ENCODE results near the gene ATG13.

DNA sequence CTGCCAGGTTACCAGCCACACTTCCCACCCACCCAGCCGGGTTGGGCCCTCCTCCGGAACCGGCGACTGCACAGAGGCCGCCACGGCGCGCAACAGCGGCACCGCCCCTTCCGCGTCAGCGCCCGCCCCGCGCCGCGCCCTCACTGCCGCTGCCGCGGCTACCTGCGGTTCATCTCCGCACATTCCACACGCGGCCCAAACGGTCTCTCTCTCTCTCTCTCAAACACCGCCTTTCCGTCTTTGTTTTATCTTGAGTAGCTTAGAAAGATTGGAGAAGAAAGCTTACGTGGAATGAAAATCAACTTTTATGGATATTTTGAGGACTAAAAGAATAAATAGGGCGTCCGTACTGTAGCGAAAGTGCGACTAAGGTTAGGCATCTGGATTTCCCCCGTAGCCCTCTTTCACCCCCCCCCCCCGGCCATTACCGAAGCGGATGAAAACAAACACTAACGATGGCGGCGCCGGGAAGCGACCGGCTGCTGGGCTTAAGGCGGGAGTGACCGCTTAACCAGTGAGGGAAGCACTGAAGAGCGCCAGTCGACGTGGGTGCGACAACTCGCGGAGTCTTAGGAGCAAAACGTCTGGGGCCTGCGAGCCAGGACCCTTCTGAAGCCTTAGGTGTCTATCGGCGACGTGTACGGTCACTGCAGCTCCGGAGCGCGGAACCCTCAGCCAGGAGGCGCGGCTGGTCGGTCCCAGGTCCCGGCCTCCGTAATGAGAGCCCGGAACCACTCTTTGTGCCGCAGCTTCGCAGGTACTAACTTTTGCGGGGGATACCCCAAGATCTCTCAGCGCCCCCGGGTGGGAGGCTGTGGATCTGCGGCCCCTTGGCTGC lies at the start of gene ATG13, which contains the start of gene HARBI1:
- TF ChIP-seq, protein P1, sequence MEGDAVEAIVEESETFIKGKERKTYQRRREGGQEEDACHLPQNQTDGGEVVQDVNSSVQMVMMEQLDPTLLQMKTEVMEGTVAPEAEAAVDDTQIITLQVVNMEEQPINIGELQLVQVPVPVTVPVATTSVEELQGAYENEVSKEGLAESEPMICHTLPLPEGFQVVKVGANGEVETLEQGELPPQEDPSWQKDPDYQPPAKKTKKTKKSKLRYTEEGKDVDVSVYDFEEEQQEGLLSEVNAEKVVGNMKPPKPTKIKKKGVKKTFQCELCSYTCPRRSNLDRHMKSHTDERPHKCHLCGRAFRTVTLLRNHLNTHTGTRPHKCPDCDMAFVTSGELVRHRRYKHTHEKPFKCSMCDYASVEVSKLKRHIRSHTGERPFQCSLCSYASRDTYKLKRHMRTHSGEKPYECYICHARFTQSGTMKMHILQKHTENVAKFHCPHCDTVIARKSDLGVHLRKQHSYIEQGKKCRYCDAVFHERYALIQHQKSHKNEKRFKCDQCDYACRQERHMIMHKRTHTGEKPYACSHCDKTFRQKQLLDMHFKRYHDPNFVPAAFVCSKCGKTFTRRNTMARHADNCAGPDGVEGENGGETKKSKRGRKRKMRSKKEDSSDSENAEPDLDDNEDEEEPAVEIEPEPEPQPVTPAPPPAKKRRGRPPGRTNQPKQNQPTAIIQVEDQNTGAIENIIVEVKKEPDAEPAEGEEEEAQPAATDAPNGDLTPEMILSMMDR (IDR thresholded peaks at IDR 0.05), result peak; percentile 54 to 82 (median 74)
- TF ChIP-seq POLR2A (IDR thresholded peaks at IDR 0.05), result peak; percentile 0 to 73 (median 47)
